GM19351 (cell line): ENCODE data around the gene KIAA0232.
"Not testable (repeated sequence)": the region's sequence is repeated elsewhere in the genome, so short reads cannot be mapped to it uniquely, and the experiment has no call there.

Source experiments
- ATAC-seq: cut with Tn5 transposase; IDR thresholded peaks from one replicate; pipeline ENCODE4 v1.9.1; 2021; ENCODE audit warnings: mild to moderate bottlenecking, moderate library complexity; ENCODE audit not compliant: unreplicated experiment

Gene KIAA0232

GRCh38 chr4:6775746-6776145 lies 6.8 kb upstream of the KIAA0232 start:
- no peak for ATAC-seq

- no peak for ATAC-seq
Measured at GRCh38 chr4:6776920-6777635, 5.4 kb upstream of the KIAA0232 start.

- ATAC-seq: no peak
Measured at GRCh38 chr4:6777636-6778281, 4.8 kb upstream of the KIAA0232 start.

- ATAC-seq: no peak
Measured at GRCh38 chr4:6778435-6778834, 4.1 kb upstream of the KIAA0232 start.

DNA sequence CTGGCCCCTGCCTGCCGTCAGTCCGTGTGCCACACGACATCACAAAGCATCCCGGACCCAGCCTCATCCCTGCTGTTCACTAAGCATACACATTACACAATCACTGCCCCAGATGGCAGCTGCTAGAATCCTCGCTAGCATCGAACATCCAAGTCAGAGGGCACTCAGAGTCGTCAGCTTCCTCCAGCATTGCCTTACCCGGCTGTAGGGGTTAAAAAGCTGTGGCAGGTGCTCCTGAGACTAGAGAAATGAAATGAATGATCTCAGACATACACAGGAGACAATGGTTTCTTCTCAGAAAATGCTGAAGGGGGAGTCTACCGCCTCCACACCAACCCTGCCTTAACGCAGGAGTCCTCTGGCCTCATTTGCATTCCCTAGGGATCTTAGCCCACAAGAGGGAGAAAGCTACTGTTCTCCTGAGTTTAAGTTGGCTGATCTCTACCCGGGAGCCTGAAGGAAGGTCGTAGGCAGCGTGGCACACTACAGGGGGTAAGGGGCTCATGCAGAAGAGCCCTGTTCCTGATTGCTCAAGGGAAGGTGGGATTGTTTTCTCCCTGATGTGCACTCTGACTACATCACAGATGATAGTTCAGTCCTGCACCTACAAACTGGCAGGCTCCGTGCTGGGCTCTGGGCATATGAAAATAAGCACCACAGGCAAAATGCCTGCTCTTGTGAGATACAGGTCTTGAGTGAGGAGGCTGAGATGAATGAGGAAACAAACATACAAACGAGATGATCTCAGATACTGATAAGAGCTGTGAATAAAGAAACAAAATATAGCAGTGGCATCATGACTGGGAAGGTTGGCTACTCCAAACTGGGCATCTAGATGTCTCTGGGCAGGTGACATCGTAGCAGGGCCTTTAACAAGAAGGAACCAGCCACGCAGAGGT lies 2.6 kb upstream of the KIAA0232 start:
- ATAC-seq: no peak

GRCh38 chr4:6781113-6781512 lies 1.4 kb upstream of the KIAA0232 start:
- ATAC-seq: no peak

- no peak for ATAC-seq
Measured at GRCh38 chr4:6781561-6781960, 966 bp upstream of the KIAA0232 start.

DNA sequence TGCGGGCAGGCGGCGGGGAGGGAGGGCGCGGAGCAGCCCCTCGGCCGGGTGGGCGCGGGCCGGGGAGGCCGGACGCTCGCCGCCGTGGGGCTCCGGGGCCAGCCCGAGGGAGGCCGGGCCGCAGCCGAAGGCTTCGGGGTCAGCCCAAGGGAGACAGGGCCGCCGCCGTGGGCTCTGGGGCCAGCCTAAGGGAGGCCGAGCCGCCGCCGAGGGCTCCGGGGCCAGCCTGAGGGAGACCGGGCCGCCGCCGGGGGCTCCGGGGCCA lies 251 bp downstream of the KIAA0232 start:
- ATAC-seq: no peak

DNA sequence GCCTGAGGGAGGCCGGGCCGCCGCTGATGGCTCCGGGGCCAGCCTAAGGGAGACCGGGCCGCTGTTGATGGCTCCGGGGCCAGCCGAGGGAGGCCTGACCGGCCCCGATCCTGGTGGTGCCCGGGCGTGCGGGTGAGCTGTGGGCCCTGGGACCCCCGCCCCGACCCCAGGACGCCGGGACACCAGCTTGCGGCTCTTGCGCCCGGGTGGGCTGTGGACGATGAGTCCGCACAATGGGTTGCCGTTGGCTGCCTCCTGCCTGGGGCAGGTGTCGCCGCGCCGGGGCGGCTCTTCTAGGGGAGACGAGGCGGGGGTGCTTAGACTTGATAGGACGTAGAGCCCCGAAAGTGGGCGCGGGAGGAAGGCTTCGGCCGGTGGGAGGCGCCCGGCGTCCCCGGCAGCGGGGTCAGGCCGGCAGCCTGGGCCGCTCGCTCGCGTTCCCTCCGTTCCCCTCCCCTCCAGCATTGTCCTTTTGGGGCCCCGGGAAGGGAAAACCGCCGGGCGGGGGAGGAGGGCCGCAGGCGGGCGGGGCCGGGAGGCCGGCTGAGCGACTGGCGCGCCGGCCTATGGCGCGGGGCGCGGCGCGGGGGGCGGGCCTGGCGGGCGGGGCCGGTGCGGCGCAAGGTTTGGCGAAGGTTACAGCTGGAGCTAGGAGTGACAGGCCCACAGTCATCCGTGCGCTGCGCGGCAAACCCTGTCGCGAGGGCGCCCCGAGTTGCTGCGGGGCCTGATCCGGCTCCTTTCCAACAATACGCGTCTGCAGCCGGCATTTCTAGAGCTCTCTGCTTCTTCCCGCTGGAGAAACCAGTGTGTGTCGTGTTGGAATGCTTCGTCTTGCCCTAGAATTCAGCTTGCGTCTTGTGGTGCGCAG lies 819 bp downstream of the KIAA0232 start:
- ATAC-seq: peak; percentile 76

DNA sequence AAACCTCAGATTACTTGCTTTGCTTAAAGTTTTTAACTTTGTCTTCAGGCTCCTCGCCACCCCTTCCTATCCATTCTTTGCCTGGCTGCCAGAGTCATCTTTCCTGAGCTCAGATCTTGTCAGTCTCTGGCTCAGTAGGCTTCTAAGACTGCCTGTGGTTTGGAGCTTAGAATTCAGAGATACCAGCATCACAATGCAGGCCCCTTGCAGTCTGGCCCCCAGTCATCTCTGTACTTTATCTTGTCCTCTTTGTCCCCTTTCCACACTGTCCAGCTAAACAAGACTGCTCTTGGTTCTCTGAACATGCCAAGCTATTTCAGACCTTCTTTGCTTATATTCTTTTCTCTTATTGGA lies 3.0 kb downstream of the KIAA0232 start:
- ATAC-seq: no peak

- ATAC-seq: no peak
Measured at GRCh38 chr4:6788123-6788522, 5.6 kb downstream of the KIAA0232 start.

GRCh38 chr4:6791245-6791644 lies 8.7 kb downstream of the KIAA0232 start:
- ATAC-seq: not testable (repeated sequence)

DNA sequence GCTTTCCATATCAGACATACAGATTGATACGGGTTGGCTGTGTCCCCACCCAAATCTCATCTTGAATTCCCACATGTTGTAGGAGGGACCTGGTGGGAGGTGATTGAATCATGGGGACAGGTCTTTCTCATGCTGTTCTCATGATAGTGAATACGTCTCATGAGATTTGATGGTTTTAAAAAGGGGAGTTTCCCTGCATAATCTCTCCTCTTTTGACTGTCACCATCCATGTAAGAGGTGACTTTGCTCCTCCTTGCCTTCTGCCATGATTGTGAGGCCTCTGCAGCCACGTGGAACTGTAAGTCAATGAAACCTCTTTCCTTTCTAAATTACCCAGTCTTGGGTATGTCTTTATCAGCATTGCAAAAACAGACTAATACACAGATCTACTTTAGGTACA lies 9.3 kb downstream of the KIAA0232 start:
- ATAC-seq: not testable (repeated sequence)

DNA sequence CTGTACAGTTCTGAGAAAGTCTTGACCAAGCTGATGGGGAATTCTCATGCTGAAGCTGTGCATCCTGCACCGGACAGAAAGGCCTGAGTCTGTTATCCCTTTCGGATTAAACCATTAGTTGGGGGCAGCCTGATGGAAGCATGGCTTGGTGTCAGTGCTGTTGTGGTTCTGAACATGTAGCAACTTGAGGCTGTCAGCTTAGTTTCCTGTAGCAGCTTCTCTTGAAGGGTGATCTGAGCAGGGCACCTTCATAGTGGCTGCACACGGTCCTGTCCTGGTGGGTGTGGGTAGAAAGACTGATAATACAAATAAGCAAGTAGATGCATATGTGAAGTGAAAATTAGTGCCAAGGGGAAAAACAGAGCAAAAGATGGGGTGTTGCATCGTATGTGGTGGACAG lies 11.7 kb downstream of the KIAA0232 start:
- ATAC-seq: no peak

GRCh38 chr4:6795821-6796220 lies 13.3 kb downstream of the KIAA0232 start:
- ATAC-seq: no peak

DNA sequence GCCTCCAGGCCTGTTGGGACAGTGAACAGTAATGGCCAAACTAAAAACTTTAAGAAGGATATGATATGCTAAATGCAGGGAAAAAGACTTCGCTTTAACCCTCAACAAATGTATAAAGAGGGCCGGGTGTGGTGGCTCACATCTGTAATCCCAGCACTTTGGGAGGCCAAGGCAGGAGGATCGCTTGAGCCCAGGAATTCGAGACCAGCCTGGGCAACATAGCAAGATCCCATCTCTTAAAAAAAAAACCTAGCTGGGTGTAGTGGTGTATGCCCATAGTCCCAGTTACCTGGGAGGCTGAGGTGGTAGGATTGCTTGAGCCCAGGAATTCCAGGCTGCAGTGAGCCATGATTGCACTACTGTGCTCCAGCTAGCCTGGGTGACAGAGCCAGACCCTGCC lies 14.8 kb downstream of the KIAA0232 start:
- not testable (repeated sequence) for ATAC-seq

DNA sequence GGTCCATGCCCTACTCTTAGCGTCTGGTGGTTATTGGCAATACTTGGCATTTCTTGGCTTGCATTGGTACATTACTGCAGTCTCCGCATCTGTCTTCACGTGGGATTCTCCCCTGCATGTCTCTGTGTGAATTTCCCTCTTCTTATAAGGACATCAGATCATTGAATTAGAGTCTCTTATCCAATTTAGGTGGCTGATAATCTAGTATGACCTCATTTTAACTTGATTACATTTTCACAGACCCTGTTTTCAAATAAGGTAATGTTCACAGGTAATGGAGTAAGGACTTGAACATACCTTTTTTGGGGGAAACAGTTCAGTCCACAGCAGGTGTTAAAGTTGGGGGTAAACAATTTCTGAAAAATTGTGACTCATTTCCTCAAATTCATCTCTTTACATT lies 16.6 kb downstream of the KIAA0232 start:
- ATAC-seq: no peak

GRCh38 chr4:6802025-6802424 lies 19.5 kb downstream of the KIAA0232 start:
- no peak for ATAC-seq

DNA sequence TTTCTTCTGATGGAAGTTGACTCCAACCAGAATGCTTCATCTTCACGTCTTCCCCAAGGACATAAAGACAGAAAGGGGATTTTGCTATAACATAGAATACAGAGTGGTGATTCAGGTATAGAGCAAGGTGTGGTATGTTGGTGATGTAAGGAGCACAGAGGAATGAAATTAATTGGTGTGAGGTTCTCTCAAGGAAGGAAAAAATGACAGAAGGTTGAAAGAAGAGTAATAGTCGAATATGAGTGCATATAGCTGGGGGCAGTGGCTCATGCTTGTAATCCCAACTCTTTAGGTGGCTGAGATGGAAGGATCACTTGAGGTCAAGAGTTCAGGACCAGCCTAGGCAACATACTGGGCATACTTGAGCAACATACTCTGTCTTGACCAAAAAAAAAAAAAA lies 20.1 kb downstream of the KIAA0232 start:
- ATAC-seq: no peak

DNA sequence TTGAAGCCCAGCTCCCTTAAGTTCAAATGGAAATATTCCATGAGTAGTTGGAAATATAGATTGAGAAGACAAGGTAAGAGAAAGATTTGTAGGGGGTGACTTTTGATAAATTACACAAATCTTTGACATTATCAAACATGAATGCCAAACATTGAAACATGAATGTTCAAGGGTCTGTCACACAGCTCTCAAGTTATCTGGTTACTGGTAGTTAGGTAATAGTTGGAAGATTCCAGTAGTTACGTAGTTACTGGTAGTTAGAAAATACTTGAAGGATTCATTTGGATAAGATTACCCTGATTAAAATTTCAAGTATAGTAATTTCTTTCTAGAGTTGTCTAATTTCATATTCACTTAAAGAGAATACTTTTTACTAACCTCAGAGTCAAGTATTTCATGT lies 20.7 kb downstream of the KIAA0232 start:
- ATAC-seq: no peak

GRCh38 chr4:6804082-6804752 lies 21.7 kb downstream of the KIAA0232 start:
- ATAC-seq: no peak
